ENCODE measurements around the gene HLCS. TPM values are rescaled to one million over a fixed set of nuclear protein-coding genes. Genes with fewer than 3 reads are reported as not detected.

HLCS gene
- total RNA-seq, 1 experiment from 2014 or later = 12.7 TPM

GRCh38 chr21:36807422-36807928, 159.0 kb downstream of the HLCS start:
- Histone ChIP-seq H3K79me2 (ENCODE audit: insufficient read depth, low read length) (no peaks in the 10 kb centered on the region), H3K4me2 (ENCODE audit: insufficient read depth, insufficient read length, low read length) (no peak overlapping the region), H2AK5ac (ENCODE audit: insufficient read length, low read length) (no peak overlapping the region), H3K23me2 (ENCODE audit: insufficient read length, low read depth, low read length, poor library complexity, severe bottlenecking) (no peaks in the 10 kb centered on the region), H2AFZ (ENCODE audit: low read length) (no peak overlapping the region), H4K91ac (ENCODE audit: insufficient read length, low read depth, low read length) (no peak overlapping the region), H3K56ac (ENCODE audit: insufficient read length, low read depth, low read length) (no peak overlapping the region), H2BK20ac (ENCODE audit: low read depth, low read length, poor library complexity, severe bottlenecking) (no peak overlapping the region), H3K9me3 (ENCODE audit: control insufficient read depth, low read depth, low read length) (no peaks in the 10 kb centered on the region), H2BK120ac (ENCODE audit: low read depth, low read length, poor library complexity, severe bottlenecking) (no peak overlapping the region), H3K14ac (ENCODE audit: insufficient read depth, low read length) (no peak overlapping the region), H3K4ac (ENCODE audit: low read depth, low read length) (no peak overlapping the region), H3K27ac (ENCODE audit: insufficient read length, low read depth, low read length) (no peak overlapping the region), H3K9ac (ENCODE audit: extremely low read depth, insufficient read length, low read length) (no peak overlapping the region), H3K18ac (ENCODE audit: insufficient read length, low read depth, low read length) (no peak overlapping the region), H4K8ac (replicated peaks; ENCODE audit: insufficient read length, low read depth, low read length) (no peak overlapping the region), H2BK5ac (ENCODE audit: insufficient read length, low read length) (no peak overlapping the region), H3K79me1 (ENCODE audit: insufficient read depth, low read depth, low read length, poor library complexity, severe bottlenecking) (no peaks in the 10 kb centered on the region), H3K27me3 (ENCODE audit: insufficient read depth, low read length) (no peaks in the 10 kb centered on the region), H4K5ac (ENCODE audit: insufficient read length, low read depth, low read length) (no peak overlapping the region), H2BK15ac (ENCODE audit: low read depth, low read length) (no peak overlapping the region), H2BK12ac (ENCODE audit: insufficient read length, low read depth, low read length) (no peak overlapping the region), H4K20me1 (ENCODE audit: control insufficient read depth, insufficient read depth, insufficient read length) (no peaks in the 10 kb centered on the region), H3K23ac (ENCODE audit: insufficient read length, low read depth, low read length) (no peak overlapping the region), H3K4me1 (ENCODE audit: insufficient read depth, low read length) (no peaks in the 10 kb centered on the region; the same call in 1 of the 2 replicates), H3T11ph (ENCODE audit: low read length) (no peak overlapping the region)
- no peak for DNase-seq
- TF ChIP-seq CTCF (conservative IDR thresholded peaks at IDR 0.05) = no peak
- no peaks in the 10 kb centered on the region for H3K36me3 Mint-ChIP-seq (ENCODE audit: insufficient read depth in 1 of 3, low read depth in 3 of 3)
- H3K27ac Mint-ChIP-seq = no peak overlapping the region
- H3K4me3 Mint-ChIP-seq = no peak overlapping the region
- no CpG with 5 or more reads among the region's 8 CpGs for WGBS (ENCODE audit: extremely low coverage, insufficient read length, low lambda C conversion rate)
- H3K4me1 Mint-ChIP-seq = no peaks in the 10 kb centered on the region
- no peaks in the 10 kb centered on the region for H3K27me3 Mint-ChIP-seq (ENCODE audit: low read depth)
- no peaks in the 10 kb centered on the region for H3K9me3 Mint-ChIP-seq

Data from H9 (cell line).